Suprapubic skin (tissue), 4 donors: ENCODE data around the gene CEACAM21. TPM values are rescaled to one million over a fixed set of nuclear protein-coding genes. Genes with fewer than 3 reads are reported as not detected.
A peak's percentile ranks its signal among the peaks of the same experiment; 100 is the strongest.

Experiments
- DNase-seq, 2 donors: peaks; one replicate each; pipeline ENCODE4 v3.0.0-alpha.2; 2019; ENCODE audit warnings: low spot score in 2 of 2
- H3K27ac ChIP-seq: fragments of 200-600 bp; sonication (generic); one replicate; pipeline ENCODE4 v1.5.1; 2019
- H3K27me3 ChIP-seq: fragments of 200-600 bp; sonication (generic); one replicate; pipeline ENCODE4 v1.5.1; 2019
- H3K36me3 ChIP-seq: fragments of 200-600 bp; sonication (generic); one replicate; pipeline ENCODE4 v1.5.1; 2019
- H3K4me1 ChIP-seq: fragments of 200-600 bp; sonication (generic); one replicate; pipeline ENCODE4 v1.5.1; 2019
- H3K4me3 ChIP-seq: fragments of 200-600 bp; sonication (generic); one replicate; pipeline ENCODE4 v1.5.1; 2019; ENCODE audit warnings: mild to moderate bottlenecking
- H3K9me3 ChIP-seq: fragments of 200-600 bp; sonication (generic); one replicate; pipeline ENCODE4 v1.5.1; 2019
- CTCF ChIP-seq, 2 donors: fragments of 200-600 bp in 1 of 2; fragments of 450-650 bp in 1 of 2; sonication (generic) in 1 of 2; IDR thresholded peaks; one replicate each; pipeline ENCODE4 v1.5.1; 2016 to 2019; ENCODE audit warnings: antibody characterized with exemption in 2 of 2, mild to moderate bottlenecking in 1 of 2, moderate library complexity in 1 of 2
- EP300 ChIP-seq: sonication (generic); formaldehyde crosslinking; IDR thresholded peaks from one replicate; pipeline ENCODE4 v1.6.1; 2017; ENCODE audit warnings: antibody characterized with exemption
- POLR2A ChIP-seq, 2 donors: fragments of 450-650 bp; IDR thresholded peaks; one replicate each; pipeline ENCODE4 v1.6.1; 2017; ENCODE audit warnings: antibody characterized with exemption in 2 of 2, mild to moderate bottlenecking in 2 of 2, moderate library complexity in 2 of 2
- POLR2AphosphoS5 ChIP-seq, 3 donors: sonication (generic); formaldehyde crosslinking; IDR thresholded peaks; one replicate each; pipeline ENCODE4 v1.6.1; 2017; ENCODE audit warnings: antibody characterized with exemption in 3 of 3
- WGBS: methylation state at CpG from one replicate; pipeline ENCODE4 v1.1.5; 2018; 5-methylcytosine and 5-hydroxymethylcytosine counted together
- total RNA-seq, 4 donors: library from RNA; depleted of rRNA; stranded (reverse); fragments of >200 nt; gene quantifications; one replicate each; pipeline ENCODE4 v1.1.0, GENCODE V29; 2016

CEACAM21 gene
- total RNA-seq, 4 donors from 2014 or later: 2.3 TPM; not detected in 3

- H3K4me3 ChIP-seq: no peak overlapping the region
- H3K9me3 ChIP-seq: no peaks in the 10 kb centered on the region
- DNase-seq: no peak
- no peak overlapping the region for H3K27ac ChIP-seq
- H3K27me3 ChIP-seq: peaks cover 34% of the 10 kb centered on the region
- no peaks in the 10 kb centered on the region for H3K4me1 ChIP-seq
- 45% methylated on average over 3 of the region's 3 CpGs for WGBS
- TF ChIP-seq POLR2A (IDR thresholded peaks at IDR 0.05): no peak
- TF ChIP-seq EP300: no peak
- TF ChIP-seq CTCF (IDR thresholded peaks at IDR 0.05): no peak
- no peak for TF ChIP-seq POLR2AphosphoS5 (IDR thresholded peaks at IDR 0.05)
- H3K36me3 ChIP-seq: no peaks in the 10 kb centered on the region
Observed at GRCh38 chr19:41555748-41556147, 20.2 kb upstream of the CEACAM21 start.

GRCh38 chr19:41563854-41564514 lies 12.0 kb upstream of the CEACAM21 start:
- no peaks in the 10 kb centered on the region for H3K36me3 ChIP-seq
- 22% methylated on average over 16 of the region's 19 CpGs for WGBS
- H3K4me1 ChIP-seq: peaks cover 8% of the 10 kb centered on the region
- H3K27ac ChIP-seq: no peak overlapping the region
- DNase-seq: no peak
- H3K9me3 ChIP-seq: no peaks in the 10 kb centered on the region
- peaks cover 66% of the 10 kb centered on the region for H3K27me3 ChIP-seq
- peak overlapping the region; percentile 22 for H3K4me3 ChIP-seq
- TF ChIP-seq POLR2A (IDR thresholded peaks at IDR 0.05) (no peak), POLR2AphosphoS5 (IDR thresholded peaks at IDR 0.05) (no peak)

GRCh38 chr19:41564515-41565378 lies 11.2 kb upstream of the CEACAM21 start:
- 2% methylated on average over 14 of the region's 59 CpGs for WGBS
- Histone ChIP-seq H3K36me3 (no peaks in the 10 kb centered on the region), H3K27me3 (peaks cover 67% of the 10 kb centered on the region), H3K4me1 (peaks cover 8% of the 10 kb centered on the region), H3K9me3 (no peaks in the 10 kb centered on the region), H3K4me3 (peak overlapping the region; percentile 22), H3K27ac (no peak overlapping the region)
- DNase-seq: no peak
- no peak for TF ChIP-seq POLR2A (IDR thresholded peaks at IDR 0.05)
- no peak for TF ChIP-seq CTCF (IDR thresholded peaks at IDR 0.05)

GRCh38 chr19:41565379-41565720 lies 10.6 kb upstream of the CEACAM21 start:
- no peak for TF ChIP-seq CTCF (IDR thresholded peaks at IDR 0.05)
- no peak for TF ChIP-seq EP300
- no peak for TF ChIP-seq POLR2AphosphoS5 (IDR thresholded peaks at IDR 0.05)
- H3K4me3 ChIP-seq: no peak overlapping the region

GRCh38 chr19:41566001-41566400 lies 10.0 kb upstream of the CEACAM21 start:
- no peaks in the 10 kb centered on the region for H3K36me3 ChIP-seq
- H3K9me3 ChIP-seq: no peaks in the 10 kb centered on the region
- H3K4me1 ChIP-seq: peaks cover 8% of the 10 kb centered on the region
- WGBS: 55% methylated on average over 3 of the region's 3 CpGs
- DNase-seq: no peak
- no peak overlapping the region for H3K27ac ChIP-seq
- H3K27me3 ChIP-seq: peaks cover 73% of the 10 kb centered on the region
- no peak for TF ChIP-seq POLR2A (IDR thresholded peaks at IDR 0.05)
- TF ChIP-seq EP300: no peak
- TF ChIP-seq CTCF (IDR thresholded peaks at IDR 0.05): no peak
- no peak for TF ChIP-seq POLR2AphosphoS5 (IDR thresholded peaks at IDR 0.05)
- no peak overlapping the region for H3K4me3 ChIP-seq

More at GRCh38 chr19:41565379-41565720, 10.6 kb upstream of the CEACAM21 start:
- Histone ChIP-seq H3K27me3 (peaks cover 68% of the 10 kb centered on the region), H3K27ac (no peak overlapping the region), H3K4me1 (peaks cover 8% of the 10 kb centered on the region), H3K36me3 (no peaks in the 10 kb centered on the region), H3K9me3 (no peaks in the 10 kb centered on the region)
- DNase-seq: no peak
- WGBS: 30% methylated on average over 9 of the region's 9 CpGs
